IMR-90 (cell line): ENCODE results near the gene PAK4. TPM values are rescaled to one million over a fixed set of nuclear protein-coding genes. Genes with fewer than 3 reads are reported as not detected.

Source experiments
- ATAC-seq: fragments of 200-7000 bp; cut with Tn5 transposase; 2 replicates; pipeline ENCODE4 v1.9.1; 2020; ENCODE audit warnings: low read depth, mild to moderate bottlenecking, moderate library complexity
- BruUV-seq: library from RNA; stranded (reverse); fragments of 400-500 nt; replicated peaks from 2 replicates; lab custom pipeline; 2021; lab: Mats Ljungman, UMichigan
- CTCF ChIA-PET: fragments of 300-600 bp; formaldehyde crosslinking; extraction: SDS; loops from one replicate; lab custom pipeline; 2021; ENCODE audit warnings: antibody characterized with exemption; lab: Yijun Ruan, JAX
- POLR2A ChIA-PET: fragments of 300-600 bp; sonication (Branson Sonifier 250); formaldehyde crosslinking; loops from one replicate; lab custom pipeline; 2022; ENCODE audit warnings: antibody characterized with exemption; ENCODE audit not compliant: unreplicated experiment; lab: Charles Lee
- DNase-seq: peaks from one replicate; pipeline ENCODE4 v3.0.0; 2013
- H2AFZ ChIP-seq: replicated peaks from 2 replicates; pipeline ENCODE3; 2013; ENCODE audit warnings: low read length, mild to moderate bottlenecking; ENCODE audit not compliant: poor library complexity
- H2AK5ac ChIP-seq: 2 replicates; pipeline ENCODE4 v1.6.1; 2013; ENCODE audit warnings: low read depth, low read length, inconsistent platforms
- H2AK9ac ChIP-seq: replicated peaks from 2 replicates; pipeline ENCODE3; 2013; ENCODE audit warnings: mild to moderate bottlenecking, low read depth, low read length, moderate library complexity; ENCODE audit not compliant: poor library complexity
- H2BK120ac ChIP-seq: 2 replicates; pipeline ENCODE4 v1.6.1; 2013; ENCODE audit warnings: low read depth, low read length, inconsistent platforms
- H2BK15ac ChIP-seq: 3 replicates; pipeline ENCODE4 v1.6.1; 2013; ENCODE audit warnings: low read depth, low read length, inconsistent platforms
- H2BK20ac ChIP-seq: 2 replicates; pipeline ENCODE4 v1.6.1; 2013; ENCODE audit warnings: low read depth, mild to moderate bottlenecking, inconsistent platforms, low read length, moderate library complexity
- H2BK5ac ChIP-seq: 2 replicates; pipeline ENCODE4 v1.6.1; 2013; ENCODE audit warnings: mild to moderate bottlenecking, low read depth, low read length, inconsistent platforms; ENCODE audit not compliant: poor library complexity, severe bottlenecking
- H3K14ac ChIP-seq: replicated peaks from 2 replicates; pipeline ENCODE4 v1.6.1; 2013; ENCODE audit warnings: low read depth, low read length, inconsistent platforms
- H3K18ac ChIP-seq: 2 replicates; pipeline ENCODE4 v1.6.1; 2013; ENCODE audit warnings: low read depth, low read length, control low read depth
- H3K23ac ChIP-seq: 2 replicates; pipeline ENCODE4 v1.6.1; 2013; ENCODE audit warnings: low read depth, low read length, inconsistent platforms
- H3K27ac ChIP-seq: 2 replicates; pipeline ENCODE4 v1.5.1; 2013; ENCODE audit warnings: mild to moderate bottlenecking, control low read depth, low read length; ENCODE audit not compliant: insufficient read depth
- H3K27me3 ChIP-seq: 2 replicates; pipeline ENCODE4 v1.6.1; 2013; ENCODE audit warnings: low read length; ENCODE audit not compliant: control insufficient read depth, insufficient read depth
- H3K36me3 ChIP-seq: 2 replicates; pipeline ENCODE4 v1.6.1; 2013; ENCODE audit warnings: low read length, mixed read lengths; ENCODE audit not compliant: control insufficient read depth, insufficient read depth
- H3K4ac ChIP-seq: 2 replicates; pipeline ENCODE4 v1.6.1; 2013; ENCODE audit warnings: low read depth, low read length, inconsistent platforms
- H3K4me1 ChIP-seq: 2 replicates; pipeline ENCODE4 v1.6.1; 2013; ENCODE audit warnings: low read length, mixed read lengths; ENCODE audit not compliant: control insufficient read depth, insufficient read depth
- H3K4me2 ChIP-seq: 2 replicates; pipeline ENCODE4 v1.6.1; 2013; ENCODE audit warnings: low read depth, mild to moderate bottlenecking, control low read depth, low read length, moderate library complexity
- H3K4me3 ChIP-seq: 2 replicates; pipeline ENCODE4 v1.5.1; 2013; ENCODE audit warnings: low read depth, mild to moderate bottlenecking, control low read depth, low read length, moderate library complexity; ENCODE audit not compliant: insufficient read depth
- H3K56ac ChIP-seq: 2 replicates; pipeline ENCODE4 v1.6.1; 2013; ENCODE audit warnings: low read length, inconsistent platforms; ENCODE audit not compliant: insufficient read depth; ENCODE audit errors: extremely low read depth
- H3K79me1 ChIP-seq, 2 experiments: 2 replicates each; pipeline ENCODE4 v1.6.1; 2013; ENCODE audit warnings: low read length in 2 of 2, inconsistent platforms in 1 of 2, low read depth in 1 of 2
- H3K9ac ChIP-seq: 2 replicates; pipeline ENCODE4 v1.6.1; 2013; ENCODE audit warnings: low read depth, low read length, control low read depth
- H3K9me1 ChIP-seq: 2 replicates; pipeline ENCODE4 v1.6.1; 2013; ENCODE audit warnings: low read length, inconsistent platforms; ENCODE audit not compliant: insufficient read depth
- H3K9me3 ChIP-seq: 2 replicates; pipeline ENCODE4 v1.6.1; 2013; ENCODE audit warnings: low read length; ENCODE audit not compliant: control insufficient read depth, insufficient read depth
- H4K20me1 ChIP-seq: 2 replicates; pipeline ENCODE4 v1.6.1; 2013; ENCODE audit warnings: low read length, inconsistent platforms; ENCODE audit not compliant: insufficient read depth
- H4K5ac ChIP-seq: 2 replicates; pipeline ENCODE4 v1.6.1; 2013; ENCODE audit warnings: mild to moderate bottlenecking, low read depth, low read length, control low read depth
- H4K8ac ChIP-seq, 2 experiments: 2 replicates each; pipeline ENCODE4 v1.6.1; 2013; ENCODE audit warnings: low read depth in 2 of 2, low read length in 2 of 2, control low read depth in 1 of 2, inconsistent platforms in 1 of 2
- H4K91ac ChIP-seq: 2 replicates; pipeline ENCODE4 v1.6.1; 2013; ENCODE audit warnings: low read depth, low read length, inconsistent platforms; ENCODE audit not compliant: insufficient read depth
- BHLHE40 ChIP-seq: fragments of 150-350 bp; IDR thresholded peaks from 2 replicates; pipeline ENCODE4 v1.6.1; 2016; ENCODE audit warnings: mild to moderate bottlenecking, low read depth, low read length
- CEBPB ChIP-seq: IDR thresholded peaks from 2 replicates; pipeline ENCODE4 v1.6.1; 2012; ENCODE audit warnings: low read depth, low read length, improper control_type of control experiment
- CHD1 ChIP-seq: IDR thresholded peaks from 2 replicates; pipeline ENCODE4 v1.6.1; 2012; ENCODE audit warnings: low read depth, low read length, improper control_type of control experiment
- ELK1 ChIP-seq: fragments of 150-350 bp; IDR thresholded peaks from 2 replicates; pipeline ENCODE4 v1.6.1; 2016; ENCODE audit warnings: low read depth, mild to moderate bottlenecking, low read length, moderate library complexity, borderline replicate concordance
- FOS ChIP-seq: fragments of 150-350 bp; IDR thresholded peaks from 2 replicates; pipeline ENCODE4 v1.6.1; 2016; ENCODE audit warnings: low read depth, low read length
- MAFK ChIP-seq: IDR thresholded peaks from 2 replicates; pipeline ENCODE4 v1.6.1; 2012; ENCODE audit warnings: low read depth, low read length, improper control_type of control experiment
- MAZ ChIP-seq: IDR thresholded peaks from 2 replicates; pipeline ENCODE4 v1.6.1; 2012; ENCODE audit warnings: low read depth, mild to moderate bottlenecking, low read length, improper control_type of control experiment, moderate library complexity, borderline replicate concordance
- MXI1 ChIP-seq: IDR thresholded peaks from 2 replicates; pipeline ENCODE4 v1.6.1; 2012; ENCODE audit warnings: low read depth, mild to moderate bottlenecking, low read length, moderate library complexity, borderline replicate concordance
- NFE2L2 ChIP-seq: fragments of 150-350 bp; IDR thresholded peaks from 2 replicates; pipeline ENCODE4 v1.6.1; 2016; ENCODE audit warnings: low read depth, mild to moderate bottlenecking, low read length
- POLR2A ChIP-seq: IDR thresholded peaks from 2 replicates; pipeline ENCODE4 v1.6.1; 2012; ENCODE audit warnings: mild to moderate bottlenecking, low read depth, low read length
- RAD21 ChIP-seq: IDR thresholded peaks from 2 replicates; pipeline ENCODE4 v1.6.1; 2012; ENCODE audit warnings: low read length, improper control_type of control experiment
- RCOR1 ChIP-seq: IDR thresholded peaks from 2 replicates; pipeline ENCODE4 v1.6.1; 2012; ENCODE audit warnings: mild to moderate bottlenecking, low read length, improper control_type of control experiment; ENCODE audit not compliant: insufficient replicate concordance
- RFX5 ChIP-seq: IDR thresholded peaks from 2 replicates; pipeline ENCODE4 v1.8.0; 2012; ENCODE audit warnings: low read depth, mild to moderate bottlenecking, low read length, moderate library complexity
- SMC3 ChIP-seq: fragments of 150-350 bp; IDR thresholded peaks from 2 replicates; pipeline ENCODE4 v1.6.1; 2016; ENCODE audit warnings: low read depth, mild to moderate bottlenecking, antibody characterized with exemption, low read length, moderate library complexity
- WGBS, 2 experiments: methylation state at CpG; one replicate each; pipeline versions ENCODE4 v1.1.5 to v1.1.7; 2013; ENCODE audit warnings: missing lambda C conversion rate in 2 of 2; ENCODE audit not compliant: insufficient read length in 1 of 2; ENCODE audit errors: extremely low coverage in 2 of 2; 5-methylcytosine and 5-hydroxymethylcytosine counted together
- dilution Hi-C: fragments of 300-500 bp; cut with HindIII; formaldehyde crosslinking; loops from one replicate; pipeline ENCODE4 v1.14.3; 2018; ENCODE audit warnings: low sequenced_read_pairs; ENCODE audit not compliant: unreplicated experiment
- in situ Hi-C: fragments of 300-500 bp; cut with MboI; formaldehyde crosslinking; loops from 3 replicates; pipeline ENCODE4 v1.14.3; 2019; ENCODE audit warnings: low sequenced_read_pairs, inconsistent platforms, mixed read lengths
- intact Hi-C: fragments of 100-400 bp; cut with micrococcal nuclease; formaldehyde crosslinking; loops from 2 replicates; pipeline ENCODE4 v1.10.0; 2022
- polyA plus RNA-seq, 3 experiments: library from polyadenylated mRNA; depleted of rRNA; stranded (reverse); fragments of >200 nt; gene quantifications; 2 replicates each; pipeline ENCODE4 v1.2.3, GENCODE V29; 2012; ENCODE audit warnings: low replicate concordance in 1 of 3
- total RNA-seq: library from RNA; depleted of rRNA; stranded (reverse); fragments of >200 nt; gene quantifications from 2 replicates; pipeline ENCODE4 v1.2.3, GENCODE V29; 2012
- TF ChIP-seq, protein P1 (sequence below): fragments of 150-350 bp; IDR thresholded peaks from 2 replicates; pipeline ENCODE4 v1.6.1; 2017; ENCODE audit warnings: mild to moderate bottlenecking, antibody characterized with exemption, low read length, low read depth
- TF ChIP-seq, protein P2 (sequence below): conservative IDR thresholded peaks from 2 replicates; pipeline ENCODE4 v1.5.1; 2012; ENCODE audit warnings: mild to moderate bottlenecking, low read depth, low read length, improper control_type of control experiment

The PAK4 gene
- total and polyA plus RNA-seq, 2 of the 4 experiments (the other 2 are of a cell fraction): 2.0 to 27.2 TPM

DNA sequence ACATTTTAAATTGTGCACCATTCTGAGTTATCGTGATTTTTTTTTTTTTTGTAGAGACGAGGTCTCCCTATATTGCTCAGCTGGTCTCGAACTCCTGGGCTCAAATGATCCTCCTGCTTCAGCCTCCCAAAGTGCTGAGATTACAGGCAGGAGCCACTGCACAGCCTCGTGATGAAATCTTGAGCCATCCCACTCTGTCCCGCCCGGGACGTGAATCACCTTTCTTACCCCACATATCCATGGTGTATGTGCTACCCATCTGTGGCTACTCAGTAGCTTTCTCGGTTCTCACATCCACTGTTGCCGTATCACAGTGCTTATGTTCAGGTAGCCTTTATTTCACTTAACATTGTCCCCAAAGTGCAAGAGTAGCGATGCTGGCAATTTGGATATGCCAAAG is 26.5 kb downstream of the PAK4 start:
- H2BK120ac ChIP-seq: no peak overlapping the region
- no peak overlapping the region for H4K91ac ChIP-seq
- H2AK5ac ChIP-seq: no peak overlapping the region
- H3K18ac ChIP-seq: no peak overlapping the region
- ATAC-seq: no peak
- no peak overlapping the region for H3K14ac ChIP-seq
- H4K5ac ChIP-seq: no peak overlapping the region
- H3K79me1 ChIP-seq: peaks cover 41 to 66% of the 10 kb centered on the region in 2 experiments
- BruUV-seq: no TSS peak
- H2AK9ac ChIP-seq: no peak overlapping the region
- peaks cover 29% of the 10 kb centered on the region for H4K20me1 ChIP-seq
- no peak overlapping the region for H3K4me2 ChIP-seq
- in situ Hi-C loops: no loop called here
- H2AFZ ChIP-seq: no peak overlapping the region
- dilution Hi-C loops: no loop called here
- no peak overlapping the region for H2BK5ac ChIP-seq
- peaks cover 17% of the 10 kb centered on the region for H3K9me1 ChIP-seq
- no peak overlapping the region for H3K4ac ChIP-seq
- H2BK20ac ChIP-seq: no peak overlapping the region
- DNase-seq: no peak
- no peak overlapping the region for H3K4me3 ChIP-seq
- H3K9ac ChIP-seq: no peak overlapping the region
- no peak overlapping the region for H3K27ac ChIP-seq
- H3K4me1 ChIP-seq: peaks cover 13% of the 10 kb centered on the region
- CTCF ChIA-PET: no interaction called here
- WGBS, 2 experiments: 91% methylated on average over 5 of the region's 10 CpGs; no CpG with 5 or more reads in 1 of the 2 experiments
- H3K36me3 ChIP-seq: peaks cover 3% of the 10 kb centered on the region; the same call in 1 of the 2 replicates
- H3K23ac ChIP-seq: no peak overlapping the region
- no peaks in the 10 kb centered on the region for H3K27me3 ChIP-seq
- no peak overlapping the region for H2BK15ac ChIP-seq
- POLR2A ChIA-PET: no interaction called here
- no peak overlapping the region for H3K56ac ChIP-seq
- no peak for TF ChIP-seq RAD21
- no peak for TF ChIP-seq BHLHE40
- TF ChIP-seq, protein P1, sequence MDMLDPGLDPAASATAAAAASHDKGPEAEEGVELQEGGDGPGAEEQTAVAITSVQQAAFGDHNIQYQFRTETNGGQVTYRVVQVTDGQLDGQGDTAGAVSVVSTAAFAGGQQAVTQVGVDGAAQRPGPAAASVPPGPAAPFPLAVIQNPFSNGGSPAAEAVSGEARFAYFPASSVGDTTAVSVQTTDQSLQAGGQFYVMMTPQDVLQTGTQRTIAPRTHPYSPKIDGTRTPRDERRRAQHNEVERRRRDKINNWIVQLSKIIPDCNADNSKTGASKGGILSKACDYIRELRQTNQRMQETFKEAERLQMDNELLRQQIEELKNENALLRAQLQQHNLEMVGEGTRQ: no peak
- TF ChIP-seq RFX5: no peak
- no peak for TF ChIP-seq FOS
- TF ChIP-seq RCOR1: no peak
- TF ChIP-seq, protein P2, sequence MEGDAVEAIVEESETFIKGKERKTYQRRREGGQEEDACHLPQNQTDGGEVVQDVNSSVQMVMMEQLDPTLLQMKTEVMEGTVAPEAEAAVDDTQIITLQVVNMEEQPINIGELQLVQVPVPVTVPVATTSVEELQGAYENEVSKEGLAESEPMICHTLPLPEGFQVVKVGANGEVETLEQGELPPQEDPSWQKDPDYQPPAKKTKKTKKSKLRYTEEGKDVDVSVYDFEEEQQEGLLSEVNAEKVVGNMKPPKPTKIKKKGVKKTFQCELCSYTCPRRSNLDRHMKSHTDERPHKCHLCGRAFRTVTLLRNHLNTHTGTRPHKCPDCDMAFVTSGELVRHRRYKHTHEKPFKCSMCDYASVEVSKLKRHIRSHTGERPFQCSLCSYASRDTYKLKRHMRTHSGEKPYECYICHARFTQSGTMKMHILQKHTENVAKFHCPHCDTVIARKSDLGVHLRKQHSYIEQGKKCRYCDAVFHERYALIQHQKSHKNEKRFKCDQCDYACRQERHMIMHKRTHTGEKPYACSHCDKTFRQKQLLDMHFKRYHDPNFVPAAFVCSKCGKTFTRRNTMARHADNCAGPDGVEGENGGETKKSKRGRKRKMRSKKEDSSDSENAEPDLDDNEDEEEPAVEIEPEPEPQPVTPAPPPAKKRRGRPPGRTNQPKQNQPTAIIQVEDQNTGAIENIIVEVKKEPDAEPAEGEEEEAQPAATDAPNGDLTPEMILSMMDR: no peak
- no peak for TF ChIP-seq SMC3
- no peak for TF ChIP-seq MAFK
- no peak for TF ChIP-seq POLR2A
- no peak for TF ChIP-seq CHD1
- TF ChIP-seq CEBPB: no peak
- no peak for TF ChIP-seq ELK1
- TF ChIP-seq MXI1: no peak
- no peak for TF ChIP-seq MAZ
- TF ChIP-seq NFE2L2: no peak
- intact Hi-C loops: no loop called here
- H3K9me3 ChIP-seq: peaks cover 2% of the 10 kb centered on the region
- H4K8ac ChIP-seq: no peak overlapping the region
